ENCODE measurements around the gene HHAT.

DNA sequence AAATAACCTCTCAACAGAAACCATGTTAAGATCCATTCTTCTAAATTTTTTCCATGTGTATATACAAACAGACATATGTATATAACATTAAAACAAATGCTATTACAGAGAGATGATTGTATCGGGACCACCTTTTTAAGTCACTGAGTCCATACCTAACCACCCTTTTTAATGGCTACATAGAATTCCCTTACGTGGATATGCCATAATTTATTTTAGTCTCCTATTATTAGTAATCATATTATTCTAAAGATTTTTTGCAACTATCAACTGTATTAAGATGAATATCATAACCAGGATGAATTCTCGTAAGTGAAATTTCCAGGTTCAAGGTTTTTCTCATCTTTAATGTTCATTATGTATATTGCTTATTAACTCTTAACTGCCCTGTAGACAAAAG lies 259.7 kb downstream of the HHAT start:
- TF ChIP-seq POLR2AphosphoS5 (IDR thresholded peaks at IDR 0.05) = no peak
- TF ChIP-seq, protein P1, sequence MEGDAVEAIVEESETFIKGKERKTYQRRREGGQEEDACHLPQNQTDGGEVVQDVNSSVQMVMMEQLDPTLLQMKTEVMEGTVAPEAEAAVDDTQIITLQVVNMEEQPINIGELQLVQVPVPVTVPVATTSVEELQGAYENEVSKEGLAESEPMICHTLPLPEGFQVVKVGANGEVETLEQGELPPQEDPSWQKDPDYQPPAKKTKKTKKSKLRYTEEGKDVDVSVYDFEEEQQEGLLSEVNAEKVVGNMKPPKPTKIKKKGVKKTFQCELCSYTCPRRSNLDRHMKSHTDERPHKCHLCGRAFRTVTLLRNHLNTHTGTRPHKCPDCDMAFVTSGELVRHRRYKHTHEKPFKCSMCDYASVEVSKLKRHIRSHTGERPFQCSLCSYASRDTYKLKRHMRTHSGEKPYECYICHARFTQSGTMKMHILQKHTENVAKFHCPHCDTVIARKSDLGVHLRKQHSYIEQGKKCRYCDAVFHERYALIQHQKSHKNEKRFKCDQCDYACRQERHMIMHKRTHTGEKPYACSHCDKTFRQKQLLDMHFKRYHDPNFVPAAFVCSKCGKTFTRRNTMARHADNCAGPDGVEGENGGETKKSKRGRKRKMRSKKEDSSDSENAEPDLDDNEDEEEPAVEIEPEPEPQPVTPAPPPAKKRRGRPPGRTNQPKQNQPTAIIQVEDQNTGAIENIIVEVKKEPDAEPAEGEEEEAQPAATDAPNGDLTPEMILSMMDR (IDR thresholded peaks at IDR 0.05; ENCODE audit: poor library complexity, severe bottlenecking) = no peak
